Type B pancreatic cell (in vitro differentiated cells): ENCODE results near the gene OR51I1. TPM values are rescaled to one million over a fixed set of nuclear protein-coding genes. Genes with fewer than 3 reads are reported as not detected.

Experiments
- DNase-seq: peaks from one replicate; pipeline ENCODE4 v3.0.0; 2021; ENCODE audit warnings: mixed read lengths; ENCODE audit not compliant: unreplicated experiment; ENCODE audit errors: extremely low spot score
- H3K27ac Mint-ChIP-seq: 2 replicates; pipeline ENCODE4 v1.8.0; 2021; ENCODE audit warnings: mild to moderate bottlenecking, mixed read lengths
- H3K27me3 Mint-ChIP-seq: 2 replicates; pipeline ENCODE4 v1.8.0; 2021; ENCODE audit warnings: mixed read lengths
- H3K36me3 Mint-ChIP-seq: 2 replicates; pipeline ENCODE4 v1.8.0; 2021; ENCODE audit warnings: mixed read lengths
- H3K4me1 Mint-ChIP-seq: one replicate; pipeline ENCODE4 v1.8.0; 2021; ENCODE audit warnings: mixed read lengths; ENCODE audit not compliant: unreplicated experiment
- H3K4me3 Mint-ChIP-seq: 2 replicates; pipeline ENCODE4 v1.8.0; 2021; ENCODE audit warnings: mild to moderate bottlenecking, mixed read lengths
- H3K9me3 Mint-ChIP-seq: 2 replicates; pipeline ENCODE4 v1.8.0; 2021; ENCODE audit warnings: mixed read lengths
- CTCF ChIP-seq: fragments of 200-600 bp; sonication (generic); conservative IDR thresholded peaks from 2 replicates; pipeline ENCODE4 v1.5.0; 2021; ENCODE audit warnings: antibody characterized with exemption, mild to moderate bottlenecking
- total RNA-seq: library from RNA; stranded (reverse); gene quantifications from 2 replicates; pipeline ENCODE4 v1.2.1, GENCODE V29; 2021; ENCODE audit warnings: low replicate concordance

The OR51I1 gene
- total RNA-seq, 1 donor from 2014 or later = not detected

GRCh38 chr11:5449432-5449831 lies 8.1 kb upstream of the OR51I1 start:
- DNase-seq = no peak
- Mint-ChIP-seq H3K36me3 (no peaks in the 10 kb centered on the region), H3K4me3 (no peak overlapping the region), H3K9me3 (no peaks in the 10 kb centered on the region), H3K27me3 (peaks cover 4% of the 10 kb centered on the region), H3K27ac (no peak overlapping the region), H3K4me1 (no peaks in the 10 kb centered on the region)
- no peak for TF ChIP-seq CTCF

GRCh38 chr11:5449023-5449422 lies 7.7 kb upstream of the OR51I1 start, which contains the start of gene OR51I2:
Gene OR51I2, plus strand, starts transcription at chr11:5449323. Its CDS starts 4,166 bp downstream, at chr11:5453489.
- H3K36me3 Mint-ChIP-seq = no peaks in the 10 kb centered on the region
- no peaks in the 10 kb centered on the region for H3K9me3 Mint-ChIP-seq
- no peaks in the 10 kb centered on the region for H3K4me1 Mint-ChIP-seq
- peaks cover 4% of the 10 kb centered on the region for H3K27me3 Mint-ChIP-seq
- no peak within 1 kb of the TSS for H3K4me3 Mint-ChIP-seq
- no peak for TF ChIP-seq CTCF
- no peak within 1 kb of the TSS for H3K27ac Mint-ChIP-seq
- DNase-seq = no peak

GRCh38 chr11:5443835-5444393 lies 2.6 kb upstream of the OR51I1 start:
- TF ChIP-seq CTCF = no peak
- Mint-ChIP-seq H3K4me1 (no peaks in the 10 kb centered on the region), H3K9me3 (no peaks in the 10 kb centered on the region), H3K27me3 (peaks cover 8% of the 10 kb centered on the region), H3K36me3 (no peaks in the 10 kb centered on the region), H3K27ac (no peak overlapping the region), H3K4me3 (no peak overlapping the region)
- DNase-seq = no peak

GRCh38 chr11:5423131-5423530 lies 18.2 kb downstream of the OR51I1 start:
- DNase-seq = no peak
- no peak for TF ChIP-seq CTCF
- Mint-ChIP-seq H3K36me3 (no peaks in the 10 kb centered on the region), H3K4me1 (no peaks in the 10 kb centered on the region), H3K27ac (no peak overlapping the region), H3K4me3 (no peak overlapping the region), H3K9me3 (no peaks in the 10 kb centered on the region), H3K27me3 (peaks cover 10% of the 10 kb centered on the region)

- H3K27ac Mint-ChIP-seq = no peak within 1 kb of the TSS
- DNase-seq = no peak
- H3K4me1 Mint-ChIP-seq = no peaks in the 10 kb centered on the region
- no peak for TF ChIP-seq CTCF
- H3K9me3 Mint-ChIP-seq = no peaks in the 10 kb centered on the region
- H3K4me3 Mint-ChIP-seq = no peak within 1 kb of the TSS
- H3K36me3 Mint-ChIP-seq = no peaks in the 10 kb centered on the region
- peaks cover 6% of the 10 kb centered on the region for H3K27me3 Mint-ChIP-seq
These were observed 19.5 kb downstream of the OR51I1 start, which contains the start of gene OR51Q1 for GRCh38 chr11:5421811-5422210. Gene OR51Q1, plus strand, starts transcription at chr11:5422111. Its CDS starts 90 bp downstream, at chr11:5422201.
